ENCODE results near the gene HCCS.

DNA sequence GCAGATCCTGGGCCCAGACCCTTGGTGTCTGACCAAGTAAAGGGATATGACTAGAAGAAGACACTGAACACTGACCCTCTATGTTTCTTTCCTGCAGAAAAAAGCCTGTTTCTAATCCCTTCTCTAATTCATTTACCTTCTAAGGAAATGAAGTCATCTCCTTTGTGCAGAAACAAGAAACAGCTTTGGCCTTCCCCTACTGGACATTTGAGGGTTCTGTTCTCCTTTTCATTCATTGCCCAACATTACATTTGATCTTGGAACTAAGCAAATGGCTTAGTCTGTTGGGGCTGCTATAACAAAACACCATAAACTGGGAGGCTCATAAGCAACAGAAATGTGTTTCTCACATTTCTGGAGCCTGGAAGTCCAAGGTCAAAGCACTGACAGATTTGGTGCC is 20.0 kb downstream of the HCCS start:
- TF ChIP-seq POLR2A (IDR thresholded peaks at IDR 0.05), result no peak
- TF ChIP-seq, protein P1, sequence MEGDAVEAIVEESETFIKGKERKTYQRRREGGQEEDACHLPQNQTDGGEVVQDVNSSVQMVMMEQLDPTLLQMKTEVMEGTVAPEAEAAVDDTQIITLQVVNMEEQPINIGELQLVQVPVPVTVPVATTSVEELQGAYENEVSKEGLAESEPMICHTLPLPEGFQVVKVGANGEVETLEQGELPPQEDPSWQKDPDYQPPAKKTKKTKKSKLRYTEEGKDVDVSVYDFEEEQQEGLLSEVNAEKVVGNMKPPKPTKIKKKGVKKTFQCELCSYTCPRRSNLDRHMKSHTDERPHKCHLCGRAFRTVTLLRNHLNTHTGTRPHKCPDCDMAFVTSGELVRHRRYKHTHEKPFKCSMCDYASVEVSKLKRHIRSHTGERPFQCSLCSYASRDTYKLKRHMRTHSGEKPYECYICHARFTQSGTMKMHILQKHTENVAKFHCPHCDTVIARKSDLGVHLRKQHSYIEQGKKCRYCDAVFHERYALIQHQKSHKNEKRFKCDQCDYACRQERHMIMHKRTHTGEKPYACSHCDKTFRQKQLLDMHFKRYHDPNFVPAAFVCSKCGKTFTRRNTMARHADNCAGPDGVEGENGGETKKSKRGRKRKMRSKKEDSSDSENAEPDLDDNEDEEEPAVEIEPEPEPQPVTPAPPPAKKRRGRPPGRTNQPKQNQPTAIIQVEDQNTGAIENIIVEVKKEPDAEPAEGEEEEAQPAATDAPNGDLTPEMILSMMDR (IDR thresholded peaks at IDR 0.05), result no peak

Measured in esophagus squamous epithelium (tissue), 4 donors.